Esophagus muscularis mucosa (tissue), 4 donors: Measurements from ENCODE around the gene UBA6. TPM values are rescaled to one million over a fixed set of nuclear protein-coding genes. Genes with fewer than 3 reads are reported as not detected.
"Not testable (repeated sequence)": the region's sequence is repeated elsewhere in the genome, so short reads cannot be mapped to it uniquely, and the experiment has no call there.

ENCODE experiments used
- DNase-seq: peaks from one replicate; pipeline ENCODE4 v3.0.0-alpha.2; 2017; ENCODE audit errors: extremely low spot score
- H3K27ac ChIP-seq, 4 donors: fragments of 200-600 bp; sonication (generic); replicated peaks in 1 of 4; 1 replicate in 3 of 4; 2 replicates in 1 of 4; pipeline ENCODE4 v1.5.1; 2016 to 2019; ENCODE audit warnings: mild to moderate bottlenecking in 1 of 4
- H3K27me3 ChIP-seq, 4 donors: fragments of 200-600 bp; sonication (generic); one replicate each; pipeline versions ENCODE4 v1.5.1 to v1.6.0; 2016 to 2019
- H3K36me3 ChIP-seq, 4 donors: fragments of 200-600 bp; sonication (generic); one replicate each; pipeline ENCODE4 v1.5.1; 2016 to 2019
- H3K4me1 ChIP-seq, 4 donors: fragments of 200-600 bp; sonication (generic); one replicate each; pipeline ENCODE4 v1.5.1; 2016 to 2019
- H3K4me3 ChIP-seq, 4 donors: fragments of 200-600 bp; sonication (generic); 1 replicate in 2 of 4; 2 replicates in 2 of 4; pipeline ENCODE4 v1.5.1; 2016 to 2019; ENCODE audit warnings: mild to moderate bottlenecking in 4 of 4, moderate library complexity in 1 of 4
- H3K9me3 ChIP-seq, 4 donors: fragments of 200-600 bp; sonication (generic); 1 replicate in 3 of 4; 2 replicates in 1 of 4; pipeline ENCODE4 v1.5.1; 2016 to 2019
- CTCF ChIP-seq, 3 experiments: fragments of 200-600 bp in 2 of 3; fragments of 450-650 bp in 1 of 3; sonication (generic) in 2 of 3; IDR thresholded peaks; one replicate each; pipeline ENCODE4 v1.5.1; 2017 to 2019; ENCODE audit warnings: antibody characterized with exemption in 3 of 3, mild to moderate bottlenecking in 2 of 3, moderate library complexity in 1 of 3
- EP300 ChIP-seq: sonication (generic); formaldehyde crosslinking; IDR thresholded peaks from one replicate; pipeline ENCODE4 v1.6.1; 2017; ENCODE audit warnings: antibody characterized with exemption
- POLR2A ChIP-seq: fragments of 450-650 bp; IDR thresholded peaks from one replicate; pipeline ENCODE4 v1.6.1; 2017; ENCODE audit warnings: antibody characterized with exemption, moderate library complexity, mild to moderate bottlenecking, low read depth
- POLR2AphosphoS5 ChIP-seq, 2 donors: sonication (generic); formaldehyde crosslinking; IDR thresholded peaks; one replicate each; pipeline ENCODE4 v1.6.1; 2017; ENCODE audit warnings: antibody characterized with exemption in 2 of 2
- WGBS: methylation state at CpG from one replicate; pipeline ENCODE4 v1.1.5; 2018; 5-methylcytosine and 5-hydroxymethylcytosine counted together
- intact Hi-C: fragments of 100-400 bp; cut with DNase I; formaldehyde crosslinking; loops from one replicate; pipeline ENCODE4 v1.15.1; 2023
- total RNA-seq, 4 donors: library from RNA; depleted of rRNA; stranded (reverse); fragments of >200 nt; gene quantifications; one replicate each; pipeline versions ENCODE4 v1.1.0 to v1.2.1, GENCODE V29; 2016

The UBA6 gene
- total RNA-seq, 4 donors from 2014 or later, result 18.8 to 40.9 (median 21.5) TPM

- Histone ChIP-seq H3K4me3 (no peak overlapping the region), H3K4me1 (no peaks in the 10 kb centered on the region), H3K27me3 (no peaks in the 10 kb centered on the region), H3K9me3 (no peaks in the 10 kb centered on the region), H3K36me3 (peaks cover 10 to 53% (median 32%) of the 10 kb centered on the region in 4 donors), H3K27ac (no peak overlapping the region)
- no peak for DNase-seq
- TF ChIP-seq EP300 (no peak), POLR2A (no peak), CTCF (IDR thresholded peaks at IDR 0.05) (no peak), POLR2AphosphoS5 (IDR thresholded peaks at IDR 0.05) (no peak)
- WGBS, result 84% methylated on average over 5 of the region's 5 CpGs
- intact Hi-C loops, result no loop called here
These were observed 62.8 kb downstream of the UBA6 start for GRCh38 chr4:67638136-67638535.

- H3K9me3 ChIP-seq, intact Hi-C loops, H3K27me3 ChIP-seq, H3K4me3 ChIP-seq, DNase-seq, H3K4me1 ChIP-seq, H3K27ac ChIP-seq: not testable (repeated sequence)
- H3K36me3 ChIP-seq, result peaks cover 17 to 64% (median 41%) of the 10 kb centered on the region in 4 donors
- WGBS, result 93% methylated on average over 5 of the region's 30 CpGs
These were observed 64.0 kb downstream of the UBA6 start for GRCh38 chr4:67636978-67637377.

GRCh38 chr4:67635331-67635730, 65.6 kb downstream of the UBA6 start:
- WGBS, result 90% methylated on average over 2 of the region's 2 CpGs

GRCh38 chr4:67634741-67635140, 66.2 kb downstream of the UBA6 start:
- 89% methylated on average over 2 of the region's 2 CpGs for WGBS
- intact Hi-C loops, result no loop called here
- Histone ChIP-seq H3K9me3 (no peaks in the 10 kb centered on the region), H3K4me3 (no peak overlapping the region), H3K36me3 (peaks cover 20 to 77% (median 54%) of the 10 kb centered on the region in 4 donors), H3K4me1 (no peaks in the 10 kb centered on the region), H3K27ac (no peak overlapping the region), H3K27me3 (no peaks in the 10 kb centered on the region)
- TF ChIP-seq CTCF (IDR thresholded peaks at IDR 0.05) (no peak), EP300 (no peak), POLR2AphosphoS5 (IDR thresholded peaks at IDR 0.05) (no peak), POLR2A (no peak)
- DNase-seq, result no peak

More at GRCh38 chr4:67635331-67635730, 65.6 kb downstream of the UBA6 start:
- H3K4me3 ChIP-seq, result no peak overlapping the region
- intact Hi-C loops, result no loop called here
- peaks cover 20 to 75% (median 52%) of the 10 kb centered on the region in 4 donors for H3K36me3 ChIP-seq
- TF ChIP-seq POLR2AphosphoS5 (IDR thresholded peaks at IDR 0.05) (no peak), CTCF (IDR thresholded peaks at IDR 0.05) (no peak), POLR2A (no peak), EP300 (no peak)
- no peaks in the 10 kb centered on the region for H3K9me3 ChIP-seq
- H3K27ac ChIP-seq, result no peak overlapping the region
- H3K27me3 ChIP-seq, result no peaks in the 10 kb centered on the region
- H3K4me1 ChIP-seq, result no peaks in the 10 kb centered on the region
- no peak for DNase-seq

GRCh38 chr4:67632492-67632891, 68.5 kb downstream of the UBA6 start:
- Histone ChIP-seq H3K27me3 (no peaks in the 10 kb centered on the region), H3K4me1 (no peaks in the 10 kb centered on the region), H3K9me3 (no peaks in the 10 kb centered on the region), H3K27ac (no peak overlapping the region), H3K4me3 (no peak overlapping the region), H3K36me3 (peaks cover 12 to 73% (median 46%) of the 10 kb centered on the region in 4 donors)
- TF ChIP-seq POLR2A, result no peak
- TF ChIP-seq EP300, result no peak
- TF ChIP-seq POLR2AphosphoS5 (IDR thresholded peaks at IDR 0.05), result no peak
- no peak for TF ChIP-seq CTCF (IDR thresholded peaks at IDR 0.05)
- 77% methylated on average over 3 of the region's 3 CpGs for WGBS
- intact Hi-C loops, result no loop called here
- DNase-seq, result no peak
